PFSK-1 (cell line): ENCODE data around the gene FAM168A.

ENCODE experiments used
- POLR2AphosphoS5 ChIP-seq: IDR thresholded peaks from 2 replicates; pipeline ENCODE4 v1.6.1; 2012; ENCODE audit warnings: low read depth, mild to moderate bottlenecking, control low read depth, low read length, moderate library complexity
- REST ChIP-seq, 2 experiments: IDR thresholded peaks; 2 replicates each; pipeline versions ENCODE4 v1.6.1 to v1.8.0; 2011 to 2012; ENCODE audit warnings: low read depth in 2 of 2, low read length in 2 of 2, control low read depth in 1 of 2, inconsistent platforms in 1 of 2, mild to moderate bottlenecking in 1 of 2, moderate library complexity in 1 of 2; ENCODE audit not compliant: insufficient read depth in 1 of 2
- TAF1 ChIP-seq: IDR thresholded peaks from 2 replicates; pipeline ENCODE4 v1.6.1; 2012; ENCODE audit warnings: low read length, control low read depth, borderline replicate concordance; ENCODE audit not compliant: insufficient read depth

DNA sequence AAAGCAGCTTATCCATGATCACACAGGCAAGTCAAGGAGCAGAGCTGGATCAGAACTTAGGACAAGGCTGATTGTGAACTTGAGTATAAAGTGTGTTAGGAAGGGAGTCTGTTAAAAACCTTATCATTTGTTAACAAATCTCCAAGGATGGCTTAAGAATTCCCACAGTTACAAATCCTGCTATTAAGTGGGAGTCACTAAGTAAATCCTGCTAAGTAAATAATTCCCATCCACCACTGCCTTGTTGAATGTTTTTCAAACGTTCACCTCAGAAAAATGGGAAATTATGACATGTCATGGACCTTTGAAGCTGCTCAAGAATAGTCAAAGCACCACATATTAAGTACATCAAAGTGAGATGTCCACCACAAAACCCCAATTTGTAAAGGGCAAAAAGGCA, 88.7 kb downstream of the FAM168A start:
- TF ChIP-seq POLR2AphosphoS5: no peak
- TF ChIP-seq TAF1: no peak
- TF ChIP-seq REST (IDR thresholded peaks at IDR 0.05; ENCODE audit: insufficient read depth in 1 of 2, low read depth in 2 of 2, low read length in 2 of 2): no peak
